K562 (cell line): ENCODE measurements around the gene SPAG17.

Experiments
- CHD2 ChIP-seq: IDR thresholded peaks from 2 replicates; pipeline ENCODE4 v1.6.1; 2011; ENCODE audit warnings: low read depth, low read length
- TF ChIP-seq, protein P1 (sequence below): fragments of 250-450 bp; sonication (Bioruptor Pico); IDR thresholded peaks from 2 replicates; pipeline ENCODE4 v1.9.0; 2021; ENCODE audit warnings: mild to moderate bottlenecking, inconsistent platforms

DNA sequence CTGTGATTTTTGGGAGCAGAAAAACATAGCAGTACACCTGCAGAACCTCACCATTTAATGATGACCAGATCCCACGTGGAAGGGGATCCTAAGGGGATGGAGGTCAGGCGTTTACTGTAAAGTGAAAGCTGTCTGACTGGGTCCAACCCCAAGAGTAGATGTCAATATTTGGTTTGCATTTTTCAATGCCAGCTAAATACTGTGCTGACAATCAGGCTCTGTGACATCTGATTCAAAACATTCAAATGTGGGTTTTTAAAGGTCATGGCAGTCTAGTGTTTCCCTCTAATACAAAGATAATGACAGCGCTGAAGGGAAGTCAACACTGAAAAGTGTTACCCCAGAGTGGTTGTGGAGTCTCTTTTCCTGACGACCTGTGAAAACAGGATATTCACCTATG, 68.1 kb downstream of the SPAG17 start:
- TF ChIP-seq, protein P1, sequence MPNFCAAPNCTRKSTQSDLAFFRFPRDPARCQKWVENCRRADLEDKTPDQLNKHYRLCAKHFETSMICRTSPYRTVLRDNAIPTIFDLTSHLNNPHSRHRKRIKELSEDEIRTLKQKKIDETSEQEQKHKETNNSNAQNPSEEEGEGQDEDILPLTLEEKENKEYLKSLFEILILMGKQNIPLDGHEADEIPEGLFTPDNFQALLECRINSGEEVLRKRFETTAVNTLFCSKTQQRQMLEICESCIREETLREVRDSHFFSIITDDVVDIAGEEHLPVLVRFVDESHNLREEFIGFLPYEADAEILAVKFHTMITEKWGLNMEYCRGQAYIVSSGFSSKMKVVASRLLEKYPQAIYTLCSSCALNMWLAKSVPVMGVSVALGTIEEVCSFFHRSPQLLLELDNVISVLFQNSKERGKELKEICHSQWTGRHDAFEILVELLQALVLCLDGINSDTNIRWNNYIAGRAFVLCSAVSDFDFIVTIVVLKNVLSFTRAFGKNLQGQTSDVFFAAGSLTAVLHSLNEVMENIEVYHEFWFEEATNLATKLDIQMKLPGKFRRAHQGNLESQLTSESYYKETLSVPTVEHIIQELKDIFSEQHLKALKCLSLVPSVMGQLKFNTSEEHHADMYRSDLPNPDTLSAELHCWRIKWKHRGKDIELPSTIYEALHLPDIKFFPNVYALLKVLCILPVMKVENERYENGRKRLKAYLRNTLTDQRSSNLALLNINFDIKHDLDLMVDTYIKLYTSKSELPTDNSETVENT: no peak
- TF ChIP-seq CHD2: no peak
